H54 (cell line): ENCODE data around the gene ATP8A2.

ENCODE experiments used
- DNase-seq: peaks from one replicate; pipeline ENCODE4 v3.0.0; 2011; ENCODE audit warnings: low spot score, mixed read lengths; ENCODE audit not compliant: insufficient read length
- FAIRE-seq: peaks from 3 replicates; lab custom pipeline; 2011; peaks lifted over from hg19 to GRCh38; lab: Jason Lieb, UNC
- POLR2A ChIP-seq: IDR thresholded peaks from 2 replicates; pipeline ENCODE4 v1.6.1; 2011; ENCODE audit warnings: low read depth, mild to moderate bottlenecking, low read length

Gene ATP8A2

DNA sequence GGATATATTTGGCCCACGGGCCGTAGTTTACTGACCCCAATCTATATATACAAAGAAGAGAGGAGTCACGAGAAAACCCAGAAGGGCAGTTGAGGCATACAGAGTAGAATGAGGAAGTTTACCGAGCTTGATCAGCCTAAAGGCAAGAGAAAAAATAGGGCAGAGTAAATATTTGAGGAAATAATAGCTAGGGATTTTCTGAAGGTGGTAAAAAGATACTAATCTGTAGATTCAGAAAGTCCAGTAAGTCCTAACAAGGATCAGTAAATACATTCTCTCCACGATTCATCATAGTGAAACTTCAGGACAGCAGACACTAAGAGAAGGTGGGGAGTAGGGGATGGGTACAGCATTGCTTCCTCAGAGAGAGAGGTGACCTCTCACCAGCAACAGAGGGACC lies 248.1 kb downstream of the ATP8A2 start:
- FAIRE-seq (no peak), DNase-seq (no peak)
- no peak for TF ChIP-seq POLR2A

DNA sequence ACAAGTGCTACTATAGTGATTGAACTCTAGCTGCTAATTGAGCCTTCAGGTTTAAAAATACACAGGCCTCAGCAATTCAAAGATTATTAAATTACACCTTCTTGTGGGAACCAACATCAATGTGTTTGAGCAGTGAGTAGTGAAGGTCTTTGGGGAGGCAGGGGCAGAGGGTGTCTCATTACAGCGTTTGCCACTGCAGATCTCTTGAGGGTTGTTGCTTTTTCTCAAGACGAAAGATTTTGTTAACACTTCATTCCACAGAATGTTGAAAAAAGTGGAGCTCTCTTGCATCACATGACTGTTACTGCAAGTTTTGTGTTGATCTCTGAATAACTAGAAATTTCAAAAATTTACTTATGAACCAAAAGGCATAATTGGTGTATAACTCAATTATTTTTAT lies 253.6 kb downstream of the ATP8A2 start:
- TF ChIP-seq POLR2A: no peak
- FAIRE-seq (no peak), DNase-seq (no peak)

DNA sequence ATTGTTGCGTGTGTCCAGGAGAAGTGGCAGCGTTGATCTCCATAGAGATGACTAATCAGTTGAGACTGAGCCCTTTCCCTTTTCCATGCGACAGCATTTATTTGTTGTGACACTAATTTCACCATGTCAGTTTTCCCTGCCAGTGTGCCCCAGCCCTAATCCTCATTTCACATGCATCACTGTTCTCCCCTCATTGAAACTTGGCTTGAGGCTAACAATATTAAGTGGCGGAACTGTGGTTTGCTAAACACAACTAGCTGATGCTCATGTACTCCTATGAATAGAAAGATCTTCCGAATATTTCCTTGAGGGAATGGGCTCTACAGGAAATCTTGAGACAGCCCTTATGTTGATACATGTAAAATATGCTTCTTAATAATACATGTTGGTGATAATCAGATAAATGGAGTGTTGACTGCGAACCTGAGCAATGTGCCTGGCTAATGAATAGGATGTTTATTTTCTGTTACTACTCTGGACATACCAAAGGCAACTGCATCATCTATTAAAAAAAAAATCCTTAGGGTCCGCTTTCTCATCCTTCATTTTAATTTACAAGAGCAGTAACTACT lies 258.6 kb downstream of the ATP8A2 start:
- no peak for DNase-seq
- no peak for FAIRE-seq
- TF ChIP-seq POLR2A: no peak

GRCh38 chr13:25632166-25632888 lies 260.6 kb downstream of the ATP8A2 start:
- no peak for FAIRE-seq
- no peak for TF ChIP-seq POLR2A
- DNase-seq: no peak

DNA sequence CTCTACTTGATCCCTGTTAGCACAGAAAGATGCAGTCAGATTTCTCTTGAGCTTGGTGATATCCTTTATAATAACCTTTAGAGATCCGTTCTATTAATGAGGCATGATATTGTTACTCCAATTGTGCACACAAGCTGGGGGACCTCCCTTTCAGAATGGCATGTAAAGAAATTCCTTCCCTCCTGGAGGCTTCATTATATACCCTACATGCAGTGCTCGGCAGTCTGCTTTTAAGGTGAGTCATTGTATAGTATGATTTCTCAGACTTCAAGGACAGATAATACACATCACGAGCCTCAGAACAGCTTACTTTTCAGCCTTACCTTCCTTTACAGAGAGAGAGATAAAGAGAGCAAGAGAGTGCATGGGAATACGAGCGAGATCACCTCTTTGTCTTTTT lies 261.3 kb downstream of the ATP8A2 start:
- FAIRE-seq (no peak), DNase-seq (no peak)
- no peak for TF ChIP-seq POLR2A

- no peak for TF ChIP-seq POLR2A
- DNase-seq: no peak
- FAIRE-seq: no peak
Measured at GRCh38 chr13:25645681-25646080, 273.9 kb downstream of the ATP8A2 start.

GRCh38 chr13:25649001-25649633 lies 277.3 kb downstream of the ATP8A2 start:
- TF ChIP-seq POLR2A: no peak
- no peak for DNase-seq
- FAIRE-seq: no peak

- no peak for FAIRE-seq
- no peak for DNase-seq
- TF ChIP-seq POLR2A: no peak
Measured at GRCh38 chr13:25652764-25653163, 281.0 kb downstream of the ATP8A2 start.

DNA sequence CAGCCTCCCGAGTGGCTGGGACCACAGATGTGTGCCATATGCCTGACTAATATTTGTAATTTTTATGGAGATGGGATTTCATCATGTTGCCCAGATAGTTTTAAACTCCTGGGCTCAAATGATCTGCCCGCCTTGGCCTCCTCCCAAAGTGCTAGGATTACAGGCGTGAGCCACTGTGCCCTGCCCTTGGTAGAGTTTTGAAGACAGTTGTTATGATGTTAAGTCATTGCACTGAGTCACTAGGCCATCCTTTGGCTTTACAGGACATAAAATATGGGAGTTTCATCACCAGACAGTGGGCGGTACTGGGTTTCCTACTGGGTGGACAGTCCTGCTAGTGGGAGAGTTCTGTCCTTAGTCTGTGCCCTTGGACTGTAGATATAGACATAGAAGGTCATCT lies 282.5 kb downstream of the ATP8A2 start:
- no peak for TF ChIP-seq POLR2A
- FAIRE-seq (no peak), DNase-seq (no peak)

GRCh38 chr13:25657157-25657556 lies 285.4 kb downstream of the ATP8A2 start:
- TF ChIP-seq POLR2A: no peak
- DNase-seq (no peak), FAIRE-seq (no peak)

- no peak for TF ChIP-seq POLR2A
- DNase-seq: no peak
- no peak for FAIRE-seq
Measured at GRCh38 chr13:25659091-25659795, 287.5 kb downstream of the ATP8A2 start.

DNA sequence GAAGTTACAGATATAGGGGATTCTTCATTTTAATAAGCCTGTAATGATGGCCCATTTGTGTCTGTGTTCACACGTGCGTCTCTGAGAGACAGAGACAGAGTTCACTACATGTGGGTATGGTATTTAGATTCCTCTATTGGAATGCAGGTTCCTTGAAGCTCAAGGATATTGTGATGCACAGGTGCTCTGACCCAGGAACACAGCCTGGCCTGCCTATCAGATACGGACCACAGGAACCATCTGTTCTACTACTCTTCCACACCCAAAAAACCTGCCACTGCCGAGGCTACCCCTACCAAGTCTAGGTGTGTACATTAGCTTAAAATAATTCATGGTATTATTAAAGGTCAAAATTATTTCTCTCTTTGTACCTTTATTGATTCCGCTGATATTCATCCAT lies 289.2 kb downstream of the ATP8A2 start:
- FAIRE-seq: no peak
- TF ChIP-seq POLR2A: no peak
- DNase-seq: no peak

DNA sequence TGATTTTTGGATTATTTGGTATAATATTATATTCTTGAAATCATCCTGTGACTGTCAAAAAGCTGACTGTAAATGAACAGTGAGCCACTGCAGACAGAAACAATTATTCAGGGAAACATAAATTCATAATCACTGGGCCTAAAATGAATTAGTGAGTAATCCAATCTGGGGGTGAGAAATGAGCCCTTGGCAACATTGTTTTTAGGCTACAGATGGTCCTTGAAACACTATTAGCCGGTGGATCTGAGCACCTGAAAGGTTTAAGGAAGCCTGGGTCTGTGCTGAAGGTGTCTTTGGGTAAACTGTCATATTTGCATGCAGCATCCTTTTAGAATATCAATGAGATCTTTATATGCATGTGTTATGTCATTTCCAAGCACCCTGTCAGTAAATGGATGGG lies 290.7 kb downstream of the ATP8A2 start:
- TF ChIP-seq POLR2A: no peak
- DNase-seq: no peak
- no peak for FAIRE-seq

- FAIRE-seq: no peak
- TF ChIP-seq POLR2A: no peak
- DNase-seq: no peak
Measured at GRCh38 chr13:25668345-25668744, 296.6 kb downstream of the ATP8A2 start.
